Activated T-cell treated with anti-CD3 and anti-CD28 coated beads, Interleukin-2, amount 50 U/mL, for 24 hours (primary cell): ENCODE data around the gene CLEC4M.
A peak's percentile ranks its signal among the peaks of the same experiment; 100 is the strongest.

Experiments
- DNase-seq: peaks from one replicate; pipeline ENCODE4 v3.0.0-alpha.2; 2020
- H3K27ac Mint-ChIP-seq: 2 replicates; pipeline ENCODE4 v1.8.0; 2020; ENCODE audit warnings: mild to moderate bottlenecking, mixed read lengths
- H3K27me3 Mint-ChIP-seq: 2 replicates; pipeline ENCODE4 v1.8.0; 2020; ENCODE audit warnings: mixed read lengths
- H3K36me3 Mint-ChIP-seq: 2 replicates; pipeline ENCODE4 v1.8.0; 2020; ENCODE audit warnings: low read depth, mixed read lengths
- H3K4me1 Mint-ChIP-seq: 2 replicates; pipeline ENCODE4 v1.8.0; 2020; ENCODE audit warnings: low read depth, mixed read lengths
- H3K4me3 Mint-ChIP-seq: 2 replicates; pipeline ENCODE4 v1.8.0; 2020; ENCODE audit warnings: mild to moderate bottlenecking, moderate library complexity, mixed read lengths
- H3K9me3 Mint-ChIP-seq: 2 replicates; pipeline ENCODE4 v1.8.0; 2020; ENCODE audit warnings: mixed read lengths

Gene CLEC4M, protein sequence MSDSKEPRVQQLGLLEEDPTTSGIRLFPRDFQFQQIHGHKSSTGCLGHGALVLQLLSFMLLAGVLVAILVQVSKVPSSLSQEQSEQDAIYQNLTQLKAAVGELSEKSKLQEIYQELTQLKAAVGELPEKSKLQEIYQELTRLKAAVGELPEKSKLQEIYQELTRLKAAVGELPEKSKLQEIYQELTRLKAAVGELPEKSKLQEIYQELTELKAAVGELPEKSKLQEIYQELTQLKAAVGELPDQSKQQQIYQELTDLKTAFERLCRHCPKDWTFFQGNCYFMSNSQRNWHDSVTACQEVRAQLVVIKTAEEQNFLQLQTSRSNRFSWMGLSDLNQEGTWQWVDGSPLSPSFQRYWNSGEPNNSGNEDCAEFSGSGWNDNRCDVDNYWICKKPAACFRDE

DNA sequence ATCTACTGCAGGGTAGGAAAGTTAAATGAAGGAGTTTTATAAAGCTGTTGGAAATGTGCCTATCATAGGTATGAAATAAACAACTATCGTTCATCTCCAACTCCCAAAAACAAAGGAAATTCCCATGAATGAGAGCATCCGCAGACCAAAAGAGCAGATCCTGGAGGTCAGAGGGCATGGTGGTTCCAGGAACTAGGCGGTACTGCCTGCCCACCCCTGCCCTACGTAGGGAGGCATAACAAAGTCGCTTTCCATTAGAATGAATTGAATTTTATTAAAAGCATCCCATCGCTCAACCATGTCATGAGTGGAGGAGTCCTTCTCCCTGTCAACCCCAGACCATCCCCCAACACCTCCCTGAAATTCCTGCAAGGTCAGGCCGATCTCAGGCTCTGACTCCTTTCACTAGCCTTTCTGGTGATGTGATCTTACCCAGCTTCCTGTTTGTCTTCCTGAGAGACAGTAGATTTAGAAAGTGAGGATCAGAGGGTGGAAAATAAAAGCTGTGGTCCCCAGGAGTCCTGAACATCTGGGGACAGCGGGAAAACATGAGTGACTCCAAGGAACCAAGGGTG, at the start of gene CLEC4M:
Gene CLEC4M, plus strand, starts transcription at position 525 of the 575 bp plus-strand sequence. Its CDS starts 24 bp downstream, at position 549.
- H3K27me3 Mint-ChIP-seq: peaks cover 33% of the 10 kb centered on the region
- no peak within 1 kb of the TSS for H3K27ac Mint-ChIP-seq
- peak; percentile 21 for DNase-seq
- H3K4me1 Mint-ChIP-seq: peaks cover 3% of the 10 kb centered on the region
- no peak within 1 kb of the TSS for H3K4me3 Mint-ChIP-seq
- peaks cover 5% of the 10 kb centered on the region for H3K36me3 Mint-ChIP-seq
- H3K9me3 Mint-ChIP-seq: peaks cover 22% of the 10 kb centered on the region

GRCh38 chr19:7715671-7716070, 47.4 kb upstream of the CLEC4M start:
- DNase-seq: no peak
- no peak overlapping the region for H3K4me3 Mint-ChIP-seq
- no peaks in the 10 kb centered on the region for H3K36me3 Mint-ChIP-seq
- H3K9me3 Mint-ChIP-seq: peaks cover 7% of the 10 kb centered on the region
- H3K27me3 Mint-ChIP-seq: peaks cover 4% of the 10 kb centered on the region
- no peak overlapping the region for H3K27ac Mint-ChIP-seq
- peaks cover 10% of the 10 kb centered on the region for H3K4me1 Mint-ChIP-seq

DNA sequence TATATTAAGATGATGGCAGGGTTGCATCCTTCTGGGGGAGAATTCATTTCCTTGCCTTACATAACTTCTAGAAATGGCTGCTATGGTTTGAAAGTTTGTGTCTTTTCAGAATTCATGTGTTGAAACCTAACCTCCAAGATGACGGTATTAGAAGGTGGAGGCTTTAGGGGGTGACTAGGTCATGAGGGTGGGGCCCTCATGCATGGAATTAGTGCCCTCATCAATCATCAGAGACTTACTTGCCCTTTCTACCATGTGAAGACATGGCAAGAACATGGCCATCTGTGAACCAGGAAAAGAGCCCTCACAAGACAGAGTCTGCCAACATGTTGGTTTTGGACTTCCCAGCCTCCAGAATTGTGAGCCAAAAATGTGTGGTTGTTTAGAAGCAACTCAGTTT, 46.3 kb upstream of the CLEC4M start:
- no peak for DNase-seq
- H3K4me1 Mint-ChIP-seq: peaks cover 10% of the 10 kb centered on the region
- no peak overlapping the region for H3K4me3 Mint-ChIP-seq
- H3K36me3 Mint-ChIP-seq: no peaks in the 10 kb centered on the region
- peaks cover 4% of the 10 kb centered on the region for H3K27me3 Mint-ChIP-seq
- H3K9me3 Mint-ChIP-seq: peaks cover 7% of the 10 kb centered on the region
- no peak overlapping the region for H3K27ac Mint-ChIP-seq

DNA sequence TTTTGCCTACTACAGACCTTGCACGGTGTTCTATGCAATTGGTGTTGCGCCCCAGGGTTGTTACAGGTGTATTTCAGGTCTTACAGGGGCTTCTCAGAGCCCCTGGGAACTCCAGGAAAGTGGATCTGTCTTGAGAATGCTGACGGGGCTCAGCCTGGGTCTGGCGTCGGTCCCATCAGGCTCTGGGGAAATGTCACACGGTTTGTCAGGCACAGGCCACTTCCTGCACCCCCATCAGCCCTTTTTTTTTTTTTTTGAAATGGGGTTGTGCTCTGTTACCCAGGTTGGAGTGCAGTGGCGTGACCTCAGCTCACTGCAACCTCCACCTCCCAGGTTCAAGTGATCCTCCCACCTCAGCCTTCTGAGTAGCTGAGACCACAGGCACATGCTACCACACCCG, 44.4 kb upstream of the CLEC4M start:
- no peak for DNase-seq
- peaks cover 7% of the 10 kb centered on the region for H3K27me3 Mint-ChIP-seq
- H3K9me3 Mint-ChIP-seq: peaks cover 7% of the 10 kb centered on the region
- peaks cover 10% of the 10 kb centered on the region for H3K4me1 Mint-ChIP-seq
- no peak overlapping the region for H3K27ac Mint-ChIP-seq
- no peak overlapping the region for H3K4me3 Mint-ChIP-seq
- no peaks in the 10 kb centered on the region for H3K36me3 Mint-ChIP-seq

- H3K9me3 Mint-ChIP-seq: peaks cover 7% of the 10 kb centered on the region
- no peak overlapping the region for H3K4me3 Mint-ChIP-seq
- no peaks in the 10 kb centered on the region for H3K36me3 Mint-ChIP-seq
- no peak overlapping the region for H3K27ac Mint-ChIP-seq
- H3K27me3 Mint-ChIP-seq: peaks cover 7% of the 10 kb centered on the region
- DNase-seq: no peak
- peaks cover 5% of the 10 kb centered on the region for H3K4me1 Mint-ChIP-seq
These were observed 42.7 kb upstream of the CLEC4M start for GRCh38 chr19:7720351-7720750.

DNA sequence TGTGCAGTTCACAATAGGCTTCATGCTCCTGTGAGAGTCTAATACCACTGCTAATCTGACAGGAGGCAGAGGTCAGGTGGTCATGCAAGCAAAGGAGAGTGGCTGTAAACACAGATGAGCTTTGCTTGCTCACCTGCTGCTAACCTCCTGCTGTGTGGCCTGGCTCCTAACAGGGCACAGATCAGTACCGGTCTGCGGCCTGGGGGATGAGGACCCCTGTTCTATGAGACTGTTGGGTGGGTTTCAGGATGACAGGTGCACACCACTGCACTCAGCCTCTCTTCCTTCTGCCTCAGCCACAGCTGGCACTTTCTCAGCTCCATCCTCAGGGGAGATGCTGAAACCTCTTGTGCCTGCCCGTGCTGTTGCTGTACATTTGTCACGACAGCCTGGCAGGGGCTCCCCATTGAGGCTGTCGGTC, 40.8 kb upstream of the CLEC4M start:
- H3K27ac Mint-ChIP-seq: no peak overlapping the region

DNA sequence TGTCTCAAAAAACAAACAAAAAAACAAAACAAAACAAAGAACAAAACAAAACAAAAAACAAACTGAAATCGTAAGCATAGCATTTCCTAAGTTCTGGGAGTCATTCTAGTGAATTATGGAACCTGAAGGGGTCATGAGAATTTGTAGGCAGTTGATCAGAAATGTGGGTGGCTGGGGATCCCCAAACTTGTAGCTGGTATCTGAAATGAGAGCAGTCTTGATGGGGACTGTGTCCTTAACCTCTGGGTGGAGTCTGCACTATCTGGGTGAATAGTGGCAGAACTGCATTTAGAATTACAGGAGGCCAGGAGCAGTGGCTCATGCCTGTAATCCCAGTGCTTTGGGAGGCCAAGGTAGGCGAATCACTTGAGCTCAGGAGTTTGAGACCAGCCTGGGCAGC, 37.3 kb upstream of the CLEC4M start:
- no peak for DNase-seq
- peaks cover 44% of the 10 kb centered on the region for H3K27me3 Mint-ChIP-seq
- no peak overlapping the region for H3K4me3 Mint-ChIP-seq
- H3K4me1 Mint-ChIP-seq: peaks cover 13% of the 10 kb centered on the region
- no peak overlapping the region for H3K27ac Mint-ChIP-seq
- H3K36me3 Mint-ChIP-seq: no peaks in the 10 kb centered on the region
- H3K9me3 Mint-ChIP-seq: no peaks in the 10 kb centered on the region

More for the DNA sequence above, 40.8 kb upstream of the CLEC4M start:
- no peak for DNase-seq
- Mint-ChIP-seq H3K36me3 (no peaks in the 10 kb centered on the region), H3K4me1 (peaks cover 5% of the 10 kb centered on the region), H3K4me3 (no peak overlapping the region), H3K27me3 (peaks cover 11% of the 10 kb centered on the region), H3K9me3 (no peaks in the 10 kb centered on the region)

GRCh38 chr19:7729211-7729610, 33.8 kb upstream of the CLEC4M start:
- DNase-seq: no peak
- no peak overlapping the region for H3K4me3 Mint-ChIP-seq
- H3K27ac Mint-ChIP-seq: no peak overlapping the region
- no peaks in the 10 kb centered on the region for H3K36me3 Mint-ChIP-seq
- peaks cover 13% of the 10 kb centered on the region for H3K4me1 Mint-ChIP-seq
- peaks cover 62% of the 10 kb centered on the region for H3K27me3 Mint-ChIP-seq
- no peaks in the 10 kb centered on the region for H3K9me3 Mint-ChIP-seq

- Mint-ChIP-seq H3K4me3 (no peak overlapping the region), H3K36me3 (no peaks in the 10 kb centered on the region), H3K4me1 (peaks cover 13% of the 10 kb centered on the region), H3K27ac (no peak overlapping the region), H3K9me3 (no peaks in the 10 kb centered on the region), H3K27me3 (peaks cover 69% of the 10 kb centered on the region)
- DNase-seq: no peak
These were observed 33.2 kb upstream of the CLEC4M start for GRCh38 chr19:7729831-7730285.

DNA sequence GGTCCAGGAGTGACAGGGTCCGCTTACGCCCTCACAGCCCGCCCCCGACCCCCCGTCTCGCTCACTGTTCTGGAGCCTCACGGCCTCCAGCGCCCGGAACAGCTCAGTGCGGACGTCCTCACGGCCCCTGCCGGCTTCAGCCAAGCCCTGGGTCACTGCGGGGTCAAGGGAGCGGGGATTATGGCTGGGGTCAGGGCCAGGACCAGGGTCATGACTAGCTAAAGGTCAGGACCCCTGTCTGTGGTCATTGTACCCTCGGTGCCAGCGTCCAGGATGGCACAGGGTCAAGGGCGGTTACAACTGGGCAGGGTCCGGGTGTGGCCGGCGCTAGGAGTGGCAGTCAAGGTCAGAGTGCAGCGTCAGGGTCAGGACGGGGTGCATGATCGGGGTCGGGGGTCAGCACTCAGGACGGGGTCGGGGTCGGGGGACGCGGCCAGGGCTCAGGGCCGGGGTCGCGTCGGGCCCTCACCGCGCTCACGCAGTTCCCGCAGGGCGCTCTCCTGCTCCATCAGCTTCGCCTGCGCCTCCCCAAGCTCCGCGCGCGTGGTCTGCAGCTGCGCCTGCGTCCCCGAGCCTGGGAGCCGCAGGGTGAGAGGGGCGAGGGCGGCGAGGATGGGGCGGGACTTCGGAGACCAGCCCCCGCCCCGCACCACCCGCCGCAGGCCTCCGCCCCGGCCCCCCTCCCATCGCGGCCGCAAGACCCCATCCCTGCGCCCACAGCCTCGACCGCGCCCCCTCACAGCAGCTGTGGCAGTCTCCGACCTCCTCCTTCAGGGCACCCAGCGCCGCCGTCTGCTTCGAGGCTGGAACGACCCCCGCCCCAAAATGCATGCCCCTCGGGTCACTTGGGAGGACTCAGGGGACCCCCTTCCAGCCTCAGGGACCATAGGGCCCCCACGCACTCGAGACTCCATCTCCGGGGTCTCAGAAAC, 32.5 kb upstream of the CLEC4M start:
- no peaks in the 10 kb centered on the region for H3K9me3 Mint-ChIP-seq
- H3K4me3 Mint-ChIP-seq: no peak overlapping the region
- peaks cover 74% of the 10 kb centered on the region for H3K27me3 Mint-ChIP-seq
- H3K27ac Mint-ChIP-seq: no peak overlapping the region
- peaks cover 13% of the 10 kb centered on the region for H3K4me1 Mint-ChIP-seq
- no peak for DNase-seq
- no peaks in the 10 kb centered on the region for H3K36me3 Mint-ChIP-seq

DNA sequence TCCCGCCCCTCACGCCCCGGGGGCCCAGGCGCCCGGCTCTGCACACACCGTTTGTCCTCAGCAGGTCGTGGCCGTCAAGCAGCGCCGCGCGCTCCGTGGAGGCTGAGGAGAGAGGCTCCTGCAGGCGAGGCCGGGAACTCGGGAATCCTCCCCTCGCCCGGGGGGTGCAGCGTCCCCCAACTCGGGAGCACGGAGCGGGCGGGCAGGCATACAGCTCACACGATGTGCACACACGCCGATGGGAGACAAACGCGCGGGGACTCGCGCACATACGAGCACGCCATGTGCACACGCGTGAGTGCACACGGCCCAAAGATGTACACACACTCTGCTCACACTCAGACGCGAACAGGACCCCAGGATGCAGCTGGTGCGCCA, 31.8 kb upstream of the CLEC4M start:
- Mint-ChIP-seq H3K27me3 (peaks cover 76% of the 10 kb centered on the region), H3K9me3 (no peaks in the 10 kb centered on the region), H3K27ac (no peak overlapping the region), H3K36me3 (no peaks in the 10 kb centered on the region), H3K4me3 (no peak overlapping the region), H3K4me1 (peaks cover 13% of the 10 kb centered on the region)
- no peak for DNase-seq

DNA sequence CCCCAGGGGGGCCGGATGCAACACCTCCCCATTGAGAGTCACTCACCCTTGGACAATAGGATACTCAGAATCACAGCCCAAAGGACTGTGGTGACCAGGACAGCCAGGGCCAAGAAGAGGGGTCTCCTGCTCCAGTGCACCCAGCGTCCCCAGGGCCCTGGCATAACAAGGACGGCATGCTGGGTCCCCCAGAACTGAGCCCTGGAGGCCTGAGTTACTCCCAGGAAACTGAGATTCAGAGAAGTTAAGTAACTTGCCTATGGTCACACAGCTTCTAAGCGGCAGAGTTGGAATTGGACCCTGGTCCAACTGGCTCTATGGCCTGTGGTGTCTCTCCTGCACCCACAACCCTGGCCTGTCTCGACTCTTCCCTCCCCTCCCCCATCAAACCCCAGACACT, 31.4 kb upstream of the CLEC4M start:
- no peak overlapping the region for H3K4me3 Mint-ChIP-seq
- peaks cover 78% of the 10 kb centered on the region for H3K27me3 Mint-ChIP-seq
- H3K9me3 Mint-ChIP-seq: no peaks in the 10 kb centered on the region
- no peaks in the 10 kb centered on the region for H3K36me3 Mint-ChIP-seq
- no peak for DNase-seq
- no peak overlapping the region for H3K27ac Mint-ChIP-seq
- H3K4me1 Mint-ChIP-seq: peaks cover 13% of the 10 kb centered on the region

GRCh38 chr19:7732045-7732444, 31.0 kb upstream of the CLEC4M start, which contains the start of gene CLEC4G:
TSS of gene CLEC4G (minus strand) at chr19:7732110. CDS start at chr19:7732102, 8 bp downstream.
- H3K9me3 Mint-ChIP-seq: no peaks in the 10 kb centered on the region
- H3K4me1 Mint-ChIP-seq: peaks cover 13% of the 10 kb centered on the region
- H3K4me3 Mint-ChIP-seq: no peak within 1 kb of the TSS
- no peaks in the 10 kb centered on the region for H3K36me3 Mint-ChIP-seq
- no peak for DNase-seq
- H3K27me3 Mint-ChIP-seq: peaks cover 79% of the 10 kb centered on the region
- no peak within 1 kb of the TSS for H3K27ac Mint-ChIP-seq

DNA sequence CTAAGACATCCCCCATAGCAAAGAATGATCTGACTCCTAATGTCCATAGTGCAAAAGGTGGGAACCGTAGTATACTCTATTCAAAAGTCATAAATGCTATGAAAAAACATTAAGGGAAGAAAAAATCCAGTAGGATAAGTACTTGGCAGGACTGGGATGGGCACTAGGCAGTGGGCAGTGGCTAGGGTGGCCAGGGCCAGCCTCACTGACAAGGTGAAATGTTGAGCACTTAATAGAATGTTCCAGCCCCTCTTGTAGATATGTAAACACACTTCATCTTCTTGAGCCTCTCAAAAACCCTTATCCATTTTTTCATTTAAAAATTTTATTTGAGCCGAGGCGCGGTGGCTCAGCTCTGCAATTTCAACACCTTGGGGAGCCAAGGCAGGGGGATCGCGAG, 29.7 kb upstream of the CLEC4M start:
- peaks cover 73% of the 10 kb centered on the region for H3K27me3 Mint-ChIP-seq
- H3K4me3 Mint-ChIP-seq: no peak overlapping the region
- no peak for DNase-seq
- peaks cover 21% of the 10 kb centered on the region for H3K4me1 Mint-ChIP-seq
- H3K9me3 Mint-ChIP-seq: no peaks in the 10 kb centered on the region
- H3K36me3 Mint-ChIP-seq: no peaks in the 10 kb centered on the region
- H3K27ac Mint-ChIP-seq: no peak overlapping the region
